NCI-H2029 treated with DMSO at 0.1 percent for 48 hours (cell line): Measurements from ENCODE around the gene DPF1.

Experiments
- DNase-seq: peaks from one replicate; lab custom pipeline; 2025; lab: John Stamatoyannopoulos, UW

Gene DPF1

GRCh38 chr19:38163419-38164290 lies 60.4 kb downstream of the DPF1 start:
- DNase-seq = no peak

DNA sequence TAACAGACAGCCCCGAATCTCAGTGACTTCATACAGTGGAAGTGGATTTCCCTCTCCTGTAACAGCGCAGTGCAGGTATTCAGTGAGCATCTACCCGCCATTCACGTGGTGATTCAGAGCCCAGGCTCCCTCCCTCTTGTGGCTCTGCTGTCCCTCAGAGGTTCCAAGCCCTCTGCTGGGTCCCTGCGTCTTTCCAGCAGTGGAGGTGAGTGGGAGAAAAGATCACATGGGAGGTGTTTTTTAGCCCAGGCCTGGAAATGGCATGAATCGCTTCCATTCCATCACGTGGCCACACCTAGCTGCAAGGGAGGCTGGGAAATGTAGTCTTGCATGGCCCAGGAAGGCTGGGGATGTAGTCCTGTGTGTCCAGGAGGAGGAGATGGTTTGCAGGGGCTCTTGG lies 61.4 kb downstream of the DPF1 start:
- no peak for DNase-seq

GRCh38 chr19:38162094-38162493 lies 61.9 kb downstream of the DPF1 start:
- DNase-seq = no peak
